ENCODE measurements around the gene ARHGAP9. TPM values are rescaled to one million over a fixed set of nuclear protein-coding genes. Genes with fewer than 3 reads are reported as not detected.

The ARHGAP9 gene
- total and polyA plus RNA-seq, 2 donors (not counting 1 experiment from before 2014, with no cell fraction given), result under 0.01 to 0.08 TPM

- no peak for TF ChIP-seq EZH2 (IDR thresholded peaks at IDR 0.05; ENCODE audit: low read length, missing control alignments)
- no peak for TF ChIP-seq CTCF (conservative IDR thresholded peaks at IDR 0.05 in 1 of 2, IDR thresholded peaks at IDR 0.05 in 1 of 2; ENCODE audit: low read depth in 1 of 2, low read length in 2 of 2)
- peaks cover 21% of the 10 kb centered on the region for H3K79me2 ChIP-seq (ENCODE audit: control insufficient read depth, insufficient read depth, low read length)
- H2AFZ ChIP-seq (ENCODE audit: low read length), result no peak overlapping the region
Observed at GRCh38 chr12:57485695-57486094, 6.0 kb upstream of the ARHGAP9 start.

GRCh38 chr12:57483466-57483865 lies 3.8 kb upstream of the ARHGAP9 start:
- Histone ChIP-seq H3K4me2 (ENCODE audit: extremely low read depth, insufficient read depth, low read length) (no peak overlapping the region), H3K9ac (ENCODE audit: insufficient read depth, low read length) (no peak overlapping the region), H3K27ac (ENCODE audit: insufficient read depth, low read length) (no peak overlapping the region), H2AFZ (ENCODE audit: low read length) (no peak overlapping the region), H3K27me3 (ENCODE audit: control insufficient read depth, insufficient read depth, low read length) (peaks cover 15% of the 10 kb centered on the region), H4K20me1 (ENCODE audit: control insufficient read depth, extremely low read depth, insufficient read depth, low read length) (no peaks in the 10 kb centered on the region), H3K36me3 (ENCODE audit: control insufficient read depth, insufficient read depth, low read length) (no peaks in the 10 kb centered on the region), H3K79me2 (ENCODE audit: control insufficient read depth, insufficient read depth, low read length) (peaks cover 5% of the 10 kb centered on the region), H3K9me3 (ENCODE audit: control insufficient read depth, insufficient read depth, low read depth, low read length) (no peaks in the 10 kb centered on the region), H3K4me1 (ENCODE audit: control insufficient read depth, extremely low read depth, insufficient read depth, low read length) (peaks cover 8% of the 10 kb centered on the region), H3K4me3 (replicated peaks in 1 of 4; ENCODE audit: control extremely low read depth in 1 of 4, insufficient read depth in 1 of 4, low read depth in 3 of 4, low read length in 4 of 4) (no peak overlapping the region)
- no peak for TF ChIP-seq CTCF (conservative IDR thresholded peaks at IDR 0.05 in 1 of 2, IDR thresholded peaks at IDR 0.05 in 1 of 2; ENCODE audit: low read depth in 1 of 2, low read length in 2 of 2)
- TF ChIP-seq EZH2 (IDR thresholded peaks at IDR 0.05; ENCODE audit: low read length, missing control alignments), result no peak
- peak in 1 of 2 donors; percentile 86 for DNase-seq (ENCODE audit: low read depth in 2 of 2)

More at GRCh38 chr12:57485695-57486094, 6.0 kb upstream of the ARHGAP9 start:
- no peak overlapping the region for H3K9ac ChIP-seq (ENCODE audit: insufficient read depth, low read length)
- H3K4me1 ChIP-seq (ENCODE audit: control insufficient read depth, extremely low read depth, insufficient read depth, low read length), result peaks cover 15% of the 10 kb centered on the region
- no peak overlapping the region for H3K4me2 ChIP-seq (ENCODE audit: extremely low read depth, insufficient read depth, low read length)
- H3K27me3 ChIP-seq (ENCODE audit: control insufficient read depth, insufficient read depth, low read length), result peaks cover 7% of the 10 kb centered on the region
- no peaks in the 10 kb centered on the region for H4K20me1 ChIP-seq (ENCODE audit: control insufficient read depth, extremely low read depth, insufficient read depth, low read length)
- no peak overlapping the region for H3K4me3 ChIP-seq (replicated peaks in 1 of 4; ENCODE audit: control extremely low read depth in 1 of 4, insufficient read depth in 1 of 4, low read depth in 3 of 4, low read length in 4 of 4)
- peaks cover 10% of the 10 kb centered on the region for H3K36me3 ChIP-seq (ENCODE audit: control insufficient read depth, insufficient read depth, low read length)
- H3K27ac ChIP-seq (ENCODE audit: insufficient read depth, low read length), result no peak overlapping the region
- no peaks in the 10 kb centered on the region for H3K9me3 ChIP-seq (ENCODE audit: control insufficient read depth, insufficient read depth, low read depth, low read length)
- no peak for DNase-seq (ENCODE audit: low read depth in 2 of 2)

GRCh38 chr12:57481671-57482070 lies 2.0 kb upstream of the ARHGAP9 start:
- DNase-seq (ENCODE audit: low read depth in 2 of 2), result no peak
- H3K9ac ChIP-seq (ENCODE audit: insufficient read depth, low read length), result no peak overlapping the region
- H3K27me3 ChIP-seq (ENCODE audit: control insufficient read depth, insufficient read depth, low read length), result peaks cover 20% of the 10 kb centered on the region
- no peak overlapping the region for H3K27ac ChIP-seq (ENCODE audit: insufficient read depth, low read length)
- no peaks in the 10 kb centered on the region for H3K36me3 ChIP-seq (ENCODE audit: control insufficient read depth, insufficient read depth, low read length)
- H3K4me2 ChIP-seq (ENCODE audit: extremely low read depth, insufficient read depth, low read length), result no peak overlapping the region
- H2AFZ ChIP-seq (ENCODE audit: low read length), result no peak overlapping the region
- no peaks in the 10 kb centered on the region for H3K9me3 ChIP-seq (ENCODE audit: control insufficient read depth, insufficient read depth, low read depth, low read length)
- peaks cover 5% of the 10 kb centered on the region for H3K4me1 ChIP-seq (ENCODE audit: control insufficient read depth, extremely low read depth, insufficient read depth, low read length)
- no peak overlapping the region for H3K4me3 ChIP-seq (replicated peaks in 1 of 4; ENCODE audit: control extremely low read depth in 1 of 4, insufficient read depth in 1 of 4, low read depth in 3 of 4, low read length in 4 of 4)
- TF ChIP-seq CTCF (conservative IDR thresholded peaks at IDR 0.05 in 1 of 2, IDR thresholded peaks at IDR 0.05 in 1 of 2; ENCODE audit: low read depth in 1 of 2, low read length in 2 of 2) (no peak), EZH2 (IDR thresholded peaks at IDR 0.05; ENCODE audit: low read length, missing control alignments) (no peak)
- H4K20me1 ChIP-seq (ENCODE audit: control insufficient read depth, extremely low read depth, insufficient read depth, low read length), result no peaks in the 10 kb centered on the region
- no peaks in the 10 kb centered on the region for H3K79me2 ChIP-seq (ENCODE audit: control insufficient read depth, insufficient read depth, low read length)
